ENCODE data around the gene CCDC127.

Gene CCDC127

GRCh38 chr5:213803-214395 is 4.1 kb downstream of the CCDC127 start:
- DNase-seq: no peak
- no peak for TF ChIP-seq CTCF (IDR thresholded peaks at IDR 0.05; ENCODE audit: low read depth, low read length)
- Histone ChIP-seq H3K4me3 (ENCODE audit: low read depth, low read length) (no peak overlapping the region), H3K36me3 (peaks cover 13% of the 10 kb centered on the region), H3K27ac (no peak overlapping the region), H3K27me3 (ENCODE audit: insufficient read depth, low read depth, severe bottlenecking) (no peaks in the 10 kb centered on the region), H3K9me3 (ENCODE audit: severe bottlenecking) (no peaks in the 10 kb centered on the region)

- no peak for DNase-seq
These were observed 9.4 kb downstream of the CCDC127 start for GRCh38 chr5:208449-209114.

GRCh38 chr5:207599-207998 is 10.4 kb downstream of the CCDC127 start:
- H3K27me3 ChIP-seq (ENCODE audit: insufficient read depth, low read depth, severe bottlenecking): no peaks in the 10 kb centered on the region
- no peak for TF ChIP-seq CTCF (IDR thresholded peaks at IDR 0.05; ENCODE audit: low read depth, low read length)
- peaks cover 36% of the 10 kb centered on the region for H3K36me3 ChIP-seq
- H3K27ac ChIP-seq: no peak overlapping the region
- H3K4me3 ChIP-seq (ENCODE audit: low read depth, low read length): no peak overlapping the region
- no peaks in the 10 kb centered on the region for H3K9me3 ChIP-seq (ENCODE audit: severe bottlenecking)
- no peak for DNase-seq

More at GRCh38 chr5:208449-209114, 9.4 kb downstream of the CCDC127 start:
- Histone ChIP-seq H3K27ac (no peak overlapping the region), H3K27me3 (ENCODE audit: insufficient read depth, low read depth, severe bottlenecking) (no peaks in the 10 kb centered on the region), H3K9me3 (ENCODE audit: severe bottlenecking) (no peaks in the 10 kb centered on the region), H3K36me3 (peaks cover 33% of the 10 kb centered on the region), H3K4me3 (ENCODE audit: low read depth, low read length) (no peak overlapping the region)
- TF ChIP-seq CTCF (IDR thresholded peaks at IDR 0.05; ENCODE audit: low read depth, low read length): no peak

GRCh38 chr5:206927-207536 is 10.9 kb downstream of the CCDC127 start:
- Histone ChIP-seq H3K36me3 (peaks cover 36% of the 10 kb centered on the region), H3K27ac (no peak overlapping the region), H3K9me3 (ENCODE audit: severe bottlenecking) (no peaks in the 10 kb centered on the region), H3K4me3 (ENCODE audit: low read depth, low read length) (no peak overlapping the region), H3K27me3 (ENCODE audit: insufficient read depth, low read depth, severe bottlenecking) (no peaks in the 10 kb centered on the region)
- no peak for DNase-seq
- TF ChIP-seq CTCF (IDR thresholded peaks at IDR 0.05; ENCODE audit: low read depth, low read length): no peak

GRCh38 chr5:206406-206805 is 11.5 kb downstream of the CCDC127 start:
- TF ChIP-seq CTCF (IDR thresholded peaks at IDR 0.05; ENCODE audit: low read depth, low read length): no peak
- H3K36me3 ChIP-seq: peaks cover 39% of the 10 kb centered on the region
- no peak overlapping the region for H3K27ac ChIP-seq
- H3K9me3 ChIP-seq (ENCODE audit: severe bottlenecking): no peaks in the 10 kb centered on the region
- H3K4me3 ChIP-seq (ENCODE audit: low read depth, low read length): no peak overlapping the region
- no peak for DNase-seq
- no peaks in the 10 kb centered on the region for H3K27me3 ChIP-seq (ENCODE audit: insufficient read depth, low read depth, severe bottlenecking)
